Large intestine (tissue), 3 donors: ENCODE measurements around the gene SPAG9. TPM values are rescaled to one million over a fixed set of nuclear protein-coding genes. Genes with fewer than 3 reads are reported as not detected.

Experiments
- DNase-seq, 2 donors: peaks; one replicate each; pipeline versions ENCODE4 v3.0.0 to v3.0.0-alpha.2; 2013
- H3K27ac ChIP-seq: one replicate; pipeline ENCODE4 v1.5.1; 2013; ENCODE audit warnings: low read length
- H3K27me3 ChIP-seq: 2 replicates; pipeline ENCODE4 v1.6.1; 2013; ENCODE audit warnings: low read length; ENCODE audit not compliant: control insufficient read depth, insufficient read depth
- H3K36me3 ChIP-seq: 2 replicates; pipeline ENCODE4 v1.6.1; 2013; ENCODE audit warnings: low read length; ENCODE audit not compliant: control insufficient read depth, insufficient read depth
- H3K4me1 ChIP-seq: one replicate; pipeline ENCODE4 v1.6.1; 2013; ENCODE audit warnings: low read length; ENCODE audit not compliant: control insufficient read depth, insufficient read depth
- H3K4me3 ChIP-seq: one replicate; pipeline ENCODE4 v1.5.1; 2013; ENCODE audit warnings: low read length
- H3K9me3 ChIP-seq: one replicate; pipeline ENCODE4 v1.6.1; 2013; ENCODE audit warnings: mild to moderate bottlenecking, low read depth, low read length, moderate library complexity; ENCODE audit not compliant: control insufficient read depth
- WGBS: methylation state at CpG from one replicate; pipeline ENCODE4 v1.1.5; 2013; ENCODE audit warnings: low lambda C conversion rate; ENCODE audit not compliant: insufficient coverage; 5-methylcytosine and 5-hydroxymethylcytosine counted together
- polyA plus RNA-seq: library from polyadenylated mRNA; unstranded; fragments of 120-200 nt; gene quantifications from one replicate; pipeline ENCODE4 v1.2.1, GENCODE V29; 2013

The SPAG9 gene
- polyA plus RNA-seq, 1 donor, result 68.2 TPM

GRCh38 chr17:50989149-50989548 is 131.5 kb downstream of the SPAG9 start:
- Histone ChIP-seq H3K4me1 (no peaks in the 10 kb centered on the region), H3K9me3 (no peaks in the 10 kb centered on the region), H3K4me3 (no peak overlapping the region), H3K27me3 (no peaks in the 10 kb centered on the region), H3K36me3 (peaks cover 61% of the 10 kb centered on the region), H3K27ac (no peak overlapping the region)
- no peak for DNase-seq
- 100% methylated on average over 2 of the region's 3 CpGs for WGBS

DNA sequence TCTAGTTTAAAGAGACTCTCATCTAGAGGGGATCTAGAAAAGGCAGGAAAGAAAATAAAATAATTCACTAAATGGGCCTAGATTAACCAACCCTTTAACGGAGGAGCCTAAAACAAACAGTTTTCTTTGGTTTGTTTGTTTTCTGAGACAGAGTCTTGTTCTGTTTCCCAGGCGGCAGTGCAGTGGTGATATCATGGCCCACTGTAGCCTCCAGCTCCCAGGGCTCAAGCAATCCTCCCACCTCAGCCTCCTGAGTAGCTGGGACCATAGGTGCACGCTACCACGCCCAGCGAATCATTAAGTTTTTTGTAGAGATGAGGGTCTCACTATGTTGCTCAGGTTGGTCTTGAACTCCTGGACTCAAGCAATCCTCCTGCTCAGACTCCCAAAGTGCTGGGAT is 132.2 kb downstream of the SPAG9 start:
- Histone ChIP-seq H3K27me3 (no peaks in the 10 kb centered on the region), H3K9me3 (no peaks in the 10 kb centered on the region), H3K27ac (no peak overlapping the region), H3K4me1 (no peaks in the 10 kb centered on the region), H3K4me3 (no peak overlapping the region), H3K36me3 (peaks cover 54% of the 10 kb centered on the region)
- no CpG with 5 or more reads among the region's 5 CpGs for WGBS
- no peak for DNase-seq

DNA sequence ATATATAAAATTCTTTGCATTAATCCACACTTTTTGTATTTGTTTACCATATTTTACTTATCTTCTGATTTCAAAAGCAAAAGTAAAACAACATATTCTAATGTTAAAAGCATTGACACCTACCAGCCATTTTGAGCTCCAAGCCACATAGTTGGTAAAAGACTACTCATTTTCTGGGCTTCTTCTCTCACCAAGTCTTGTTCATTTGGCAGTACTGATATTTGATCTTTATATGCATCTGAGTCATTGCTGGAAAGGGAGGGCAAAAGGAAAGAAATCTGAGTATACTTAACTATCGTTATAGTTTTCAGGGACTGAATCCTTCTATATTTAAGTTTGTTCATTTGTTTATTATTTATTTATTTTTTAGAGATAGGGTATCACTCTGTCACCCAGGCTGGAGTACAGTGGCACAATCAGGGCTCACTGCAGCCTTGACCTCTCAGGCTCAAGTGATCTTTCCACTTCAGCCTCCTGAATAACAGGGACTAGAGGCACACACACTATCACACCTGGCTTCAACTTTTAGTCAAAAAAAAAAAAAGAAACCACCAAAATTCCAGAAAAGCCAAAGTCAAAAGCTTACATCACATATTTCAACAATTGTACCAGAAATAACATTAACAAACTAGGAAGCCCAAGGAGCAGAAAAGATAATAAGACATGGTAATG is 133.5 kb downstream of the SPAG9 start:
- no peak for DNase-seq
- Histone ChIP-seq H3K4me3 (no peak overlapping the region), H3K27ac (no peak overlapping the region), H3K27me3 (no peaks in the 10 kb centered on the region), H3K9me3 (no peaks in the 10 kb centered on the region), H3K4me1 (no peaks in the 10 kb centered on the region), H3K36me3 (peaks cover 58% of the 10 kb centered on the region)
- WGBS, result no CpG with 5 or more reads among the region's 1 CpG

GRCh38 chr17:50981279-50981678 is 139.4 kb downstream of the SPAG9 start:
- DNase-seq, result no peak
- Histone ChIP-seq H3K27me3 (no peaks in the 10 kb centered on the region), H3K36me3 (peaks cover 56% of the 10 kb centered on the region)

GRCh38 chr17:50979524-50979927 is 141.1 kb downstream of the SPAG9 start:
- H3K4me3 ChIP-seq, result no peak overlapping the region
- H3K4me1 ChIP-seq, result no peaks in the 10 kb centered on the region
- no peak overlapping the region for H3K27ac ChIP-seq
- H3K27me3 ChIP-seq, result no peaks in the 10 kb centered on the region
- WGBS, result no CpG with 5 or more reads among the region's 10 CpGs
- DNase-seq, result no peak
- H3K9me3 ChIP-seq, result no peaks in the 10 kb centered on the region
- peaks cover 58% of the 10 kb centered on the region for H3K36me3 ChIP-seq

More at GRCh38 chr17:50981279-50981678, 139.4 kb downstream of the SPAG9 start:
- H3K27ac ChIP-seq, result no peak overlapping the region
- H3K4me1 ChIP-seq, result no peaks in the 10 kb centered on the region
- H3K4me3 ChIP-seq, result no peak overlapping the region
- no peaks in the 10 kb centered on the region for H3K9me3 ChIP-seq

DNA sequence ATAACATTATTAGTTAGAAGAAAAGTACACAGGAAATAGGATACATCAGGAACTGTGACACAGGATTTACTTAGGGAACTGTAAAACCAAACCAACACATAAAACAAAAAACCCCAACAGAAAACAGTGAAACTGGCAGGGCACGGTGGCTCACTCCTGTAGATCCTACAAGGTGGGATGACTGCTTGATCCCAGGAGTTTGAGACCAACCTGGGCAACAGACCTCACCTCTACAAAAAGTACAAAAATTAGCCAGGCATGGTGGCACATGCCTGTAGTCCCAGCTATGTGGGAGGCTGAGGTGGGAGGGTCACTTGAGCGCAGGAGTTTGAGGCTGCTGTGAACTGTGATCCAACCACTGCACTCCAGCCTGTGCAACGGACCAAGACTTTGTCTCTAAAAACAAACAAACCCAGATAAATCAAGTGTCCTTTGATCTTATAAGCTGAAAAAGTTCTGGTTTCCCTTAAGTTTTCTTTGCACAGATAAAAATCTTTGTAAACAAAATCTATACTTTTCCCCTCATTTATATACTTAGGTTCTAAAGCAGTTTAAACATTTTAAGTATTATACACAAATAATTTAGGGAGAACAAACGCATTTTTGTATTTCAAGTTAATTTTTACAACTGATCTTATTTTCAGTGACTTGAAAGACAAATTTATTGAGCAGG is 143.0 kb downstream of the SPAG9 start:
- Histone ChIP-seq H3K36me3 (peaks cover 64% of the 10 kb centered on the region), H3K27me3 (no peaks in the 10 kb centered on the region), H3K9me3 (no peaks in the 10 kb centered on the region), H3K27ac (no peak overlapping the region), H3K4me1 (no peaks in the 10 kb centered on the region), H3K4me3 (no peak overlapping the region)
- no peak for DNase-seq
- 75% methylated on average over 2 of the region's 4 CpGs for WGBS

DNA sequence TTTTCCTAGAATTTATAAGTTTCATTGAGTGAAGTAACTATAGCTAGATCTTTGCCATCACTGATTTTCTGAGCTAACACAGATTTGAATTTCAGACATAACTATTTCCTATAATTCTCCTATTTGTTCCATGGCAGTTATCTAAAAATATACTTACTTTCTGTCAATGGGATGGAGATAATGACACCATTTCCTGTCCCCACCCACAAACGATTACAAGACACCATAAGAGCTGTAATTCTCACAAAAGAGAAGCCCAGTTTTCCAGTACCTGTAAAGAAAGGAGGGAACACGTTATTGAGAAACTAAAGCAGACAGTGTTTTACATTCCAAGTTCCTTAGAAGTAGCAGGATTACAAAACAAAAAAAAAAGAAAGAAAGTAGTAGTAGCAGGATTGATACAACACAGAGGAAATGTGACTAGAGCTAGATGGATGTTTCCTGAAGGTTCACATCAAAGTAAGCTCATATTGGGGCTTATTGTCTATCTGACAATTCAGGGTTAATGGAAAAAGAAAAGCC is 143.7 kb downstream of the SPAG9 start:
- peaks cover 61% of the 10 kb centered on the region for H3K36me3 ChIP-seq
- no peak overlapping the region for H3K27ac ChIP-seq
- no peaks in the 10 kb centered on the region for H3K9me3 ChIP-seq
- no peaks in the 10 kb centered on the region for H3K4me1 ChIP-seq
- WGBS, result 0% methylated on average over 1 of the region's 2 CpGs
- no peak overlapping the region for H3K4me3 ChIP-seq
- no peaks in the 10 kb centered on the region for H3K27me3 ChIP-seq
- no peak for DNase-seq

DNA sequence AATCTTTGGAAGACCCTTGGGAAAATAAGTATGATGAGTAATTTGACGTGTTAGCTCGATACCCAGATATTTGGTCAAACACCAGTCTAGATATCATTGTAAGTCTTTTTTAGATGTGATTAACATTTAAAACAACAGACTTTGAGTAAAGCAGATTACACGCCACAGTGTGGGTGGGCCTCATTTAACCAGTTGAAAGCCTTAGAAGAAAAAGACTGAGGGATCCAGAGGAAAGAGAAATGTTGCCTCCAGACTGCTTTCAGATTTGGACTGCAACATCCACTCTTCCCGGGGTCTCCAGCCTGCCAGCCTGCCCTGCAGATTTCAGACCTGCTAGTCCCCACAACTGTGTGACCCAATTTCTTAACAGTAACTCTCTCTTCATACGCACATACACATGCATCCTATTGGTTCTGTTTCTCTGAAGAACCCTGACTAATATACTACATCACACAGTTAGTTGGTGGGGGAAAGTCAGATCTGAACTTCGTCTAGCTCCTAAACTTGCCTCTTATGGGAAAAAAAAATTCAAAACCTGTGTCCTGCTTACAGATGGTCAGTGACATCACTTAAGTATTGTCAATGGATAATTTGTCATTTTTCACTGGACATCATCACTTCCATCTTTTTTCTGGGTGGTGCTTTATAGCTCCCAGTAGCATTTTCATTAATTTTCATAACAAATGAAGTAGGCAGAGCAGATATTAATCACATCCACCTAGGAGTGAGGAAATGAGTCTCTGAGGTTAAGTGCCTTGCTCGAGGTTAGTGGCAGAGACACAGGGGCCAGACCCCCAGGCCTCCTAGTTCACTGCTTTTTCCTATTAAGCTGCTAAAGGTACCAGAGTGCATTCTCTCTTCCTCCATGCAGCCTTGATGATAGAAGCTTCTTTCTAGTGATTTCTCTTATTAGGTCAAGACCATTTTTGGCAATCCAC is 146.8 kb downstream of the SPAG9 start:
- DNase-seq, result no peak
- WGBS, result 67% methylated on average over 1 of the region's 7 CpGs
- Histone ChIP-seq H3K4me1 (no peaks in the 10 kb centered on the region), H3K27me3 (no peaks in the 10 kb centered on the region), H3K9me3 (no peaks in the 10 kb centered on the region), H3K27ac (no peak overlapping the region), H3K4me3 (no peak overlapping the region), H3K36me3 (peaks cover 61% of the 10 kb centered on the region)

DNA sequence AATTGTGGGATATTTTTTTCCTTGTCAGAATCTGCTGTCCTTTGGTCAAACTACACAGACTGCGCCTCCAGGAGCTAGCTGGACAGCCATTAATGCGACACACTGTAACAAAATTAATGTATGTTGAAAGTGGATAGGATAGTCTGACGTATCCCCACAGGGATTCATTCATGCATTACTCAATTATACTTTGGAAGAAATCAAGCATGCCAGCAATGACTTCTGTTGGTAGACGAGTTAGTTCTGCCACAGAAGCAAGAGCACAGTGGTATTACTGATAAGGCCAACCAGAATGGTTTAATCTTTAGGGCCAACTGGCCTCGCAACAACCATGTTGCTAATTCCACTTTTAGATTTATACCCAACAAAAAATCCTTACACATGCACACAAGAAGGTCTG is 148.1 kb downstream of the SPAG9 start:
- WGBS, result no CpG with 5 or more reads among the region's 5 CpGs
- Histone ChIP-seq H3K4me3 (no peak overlapping the region), H3K4me1 (no peaks in the 10 kb centered on the region), H3K27me3 (no peaks in the 10 kb centered on the region), H3K36me3 (peaks cover 54% of the 10 kb centered on the region), H3K27ac (no peak overlapping the region), H3K9me3 (no peaks in the 10 kb centered on the region)
- DNase-seq, result no peak

- no peak overlapping the region for H3K4me3 ChIP-seq
- H3K4me1 ChIP-seq, result no peaks in the 10 kb centered on the region
- H3K27me3 ChIP-seq, result no peaks in the 10 kb centered on the region
- no peaks in the 10 kb centered on the region for H3K9me3 ChIP-seq
- no peak for DNase-seq
- 60% methylated on average over 1 of the region's 1 CpG for WGBS
- peaks cover 49% of the 10 kb centered on the region for H3K36me3 ChIP-seq
- no peak overlapping the region for H3K27ac ChIP-seq
Observed at GRCh38 chr17:50967795-50968194, 152.9 kb downstream of the SPAG9 start.
